Ovary (tissue), 3 donors: ENCODE measurements around the gene PALLD.

Source experiments
- EP300 ChIP-seq: sonication (generic); formaldehyde crosslinking; IDR thresholded peaks from one replicate; pipeline ENCODE4 v1.6.1; 2017; ENCODE audit warnings: antibody characterized with exemption
- TF ChIP-seq, protein P1 (sequence below), 3 donors: fragments of 450-650 bp in 2 of 3; fragments of 200-600 bp in 1 of 3; IDR thresholded peaks; one replicate each; pipeline versions ENCODE4 v1.5.1 to v1.8.0; 2016 to 2022; ENCODE audit warnings: antibody characterized with exemption in 3 of 3, mild to moderate bottlenecking in 1 of 3
- donor health status: DM: no; HTN: no; CAD: no.

DNA sequence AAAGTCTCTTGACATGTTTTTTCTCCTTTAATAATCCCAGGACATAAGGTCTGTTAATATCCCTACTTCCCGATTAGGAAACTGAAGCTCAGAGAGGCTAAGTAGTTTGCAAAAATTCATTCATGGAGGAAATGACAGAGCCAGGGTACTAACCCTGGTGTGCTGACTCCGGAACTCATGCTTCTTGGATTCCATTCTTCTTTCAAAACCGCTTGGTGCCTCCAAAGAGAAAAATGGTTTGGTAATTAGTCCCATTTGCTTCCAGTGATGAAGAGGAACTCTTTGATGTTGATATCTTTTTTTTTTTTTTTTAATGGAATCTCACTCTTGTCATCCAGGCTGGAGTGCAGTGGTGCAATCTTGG is 146.9 kb downstream of the PALLD start:
- TF ChIP-seq, protein P1, sequence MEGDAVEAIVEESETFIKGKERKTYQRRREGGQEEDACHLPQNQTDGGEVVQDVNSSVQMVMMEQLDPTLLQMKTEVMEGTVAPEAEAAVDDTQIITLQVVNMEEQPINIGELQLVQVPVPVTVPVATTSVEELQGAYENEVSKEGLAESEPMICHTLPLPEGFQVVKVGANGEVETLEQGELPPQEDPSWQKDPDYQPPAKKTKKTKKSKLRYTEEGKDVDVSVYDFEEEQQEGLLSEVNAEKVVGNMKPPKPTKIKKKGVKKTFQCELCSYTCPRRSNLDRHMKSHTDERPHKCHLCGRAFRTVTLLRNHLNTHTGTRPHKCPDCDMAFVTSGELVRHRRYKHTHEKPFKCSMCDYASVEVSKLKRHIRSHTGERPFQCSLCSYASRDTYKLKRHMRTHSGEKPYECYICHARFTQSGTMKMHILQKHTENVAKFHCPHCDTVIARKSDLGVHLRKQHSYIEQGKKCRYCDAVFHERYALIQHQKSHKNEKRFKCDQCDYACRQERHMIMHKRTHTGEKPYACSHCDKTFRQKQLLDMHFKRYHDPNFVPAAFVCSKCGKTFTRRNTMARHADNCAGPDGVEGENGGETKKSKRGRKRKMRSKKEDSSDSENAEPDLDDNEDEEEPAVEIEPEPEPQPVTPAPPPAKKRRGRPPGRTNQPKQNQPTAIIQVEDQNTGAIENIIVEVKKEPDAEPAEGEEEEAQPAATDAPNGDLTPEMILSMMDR (IDR thresholded peaks at IDR 0.05), result no peak
- no peak for TF ChIP-seq EP300
